WTC11 (cell line): ENCODE results near the gene IRF2BP2. TPM values are rescaled to one million over a fixed set of nuclear protein-coding genes. Genes with fewer than 3 reads are reported as not detected.
A peak's percentile ranks its signal among the peaks of the same experiment; 100 is the strongest.

Experiments used
- ATAC-seq: fragments of 200-7000 bp; cut with Tn5 transposase; 2 replicates; pipeline ENCODE4 v1.10.0; 2021; ENCODE audit warnings: mild to moderate bottlenecking, moderate library complexity
- CTCF ChIA-PET: fragments of 300-600 bp; sonication (Branson Sonifier 250); formaldehyde crosslinking; loops from one replicate; lab custom pipeline; 2021; ENCODE audit warnings: antibody characterized with exemption; lab: Charles Lee
- POLR2A ChIA-PET: fragments of 350-600 bp; sonication (Branson Sonifier 250); formaldehyde crosslinking; loops from one replicate; lab custom pipeline; 2021; ENCODE audit warnings: antibody characterized with exemption; lab: Charles Lee
- DNase-seq: peaks from one replicate; pipeline ENCODE4 v3.0.0; 2021; ENCODE audit warnings: low spot score
- H3K27ac Mint-ChIP-seq: 2 replicates; pipeline ENCODE4 v1.8.0; 2021; ENCODE audit warnings: mixed read lengths
- H3K27me3 Mint-ChIP-seq: 2 replicates; pipeline ENCODE4 v1.8.0; 2021; ENCODE audit warnings: low read depth, mild to moderate bottlenecking, moderate library complexity, mixed read lengths
- H3K36me3 Mint-ChIP-seq: 2 replicates; pipeline ENCODE4 v1.8.0; 2021; ENCODE audit warnings: mixed read lengths
- H3K4me1 Mint-ChIP-seq: 2 replicates; pipeline ENCODE4 v1.8.0; 2022; ENCODE audit warnings: mixed read lengths
- H3K4me3 Mint-ChIP-seq: 2 replicates; pipeline ENCODE4 v1.8.0; 2021; ENCODE audit warnings: mild to moderate bottlenecking, moderate library complexity, mixed read lengths
- H3K9me3 Mint-ChIP-seq: 2 replicates; pipeline ENCODE4 v1.8.0; 2021; ENCODE audit warnings: mixed read lengths
- ATF1 ChIP-seq: sonication (generic); formaldehyde crosslinking; IDR thresholded peaks from 2 replicates; pipeline ENCODE4 v1.8.1; 2023; ENCODE audit warnings: mild to moderate bottlenecking, moderate library complexity, missing genetic modification reagents
- ATF2 ChIP-seq: sonication (generic); formaldehyde crosslinking; IDR thresholded peaks from 2 replicates; pipeline ENCODE4 v1.8.1; 2022; ENCODE audit warnings: low read depth, missing genetic modification reagents, borderline replicate concordance
- CBFB ChIP-seq: sonication (generic); formaldehyde crosslinking; IDR thresholded peaks from 2 replicates; pipeline ENCODE4 v1.8.1; 2022; ENCODE audit warnings: mild to moderate bottlenecking, low read depth, missing genetic modification reagents
- CDX4 ChIP-seq: fragments of 250-450 bp; sonication (Bioruptor Pico); IDR thresholded peaks from 2 replicates; pipeline ENCODE4 v1.9.0; 2021; ENCODE audit warnings: moderate library complexity, mild to moderate bottlenecking, inconsistent platforms, borderline replicate concordance
- E2F1 ChIP-seq: sonication (generic); formaldehyde crosslinking; IDR thresholded peaks from 2 replicates; pipeline ENCODE4 v1.8.0; 2022; ENCODE audit warnings: mild to moderate bottlenecking, missing genetic modification reagents
- ELF4 ChIP-seq: sonication (generic); formaldehyde crosslinking; IDR thresholded peaks from 2 replicates; pipeline ENCODE4 v1.8.1; 2022; ENCODE audit warnings: low read depth, mild to moderate bottlenecking, moderate library complexity, missing genetic modification reagents
- GABPB1 ChIP-seq: sonication (generic); formaldehyde crosslinking; IDR thresholded peaks from 2 replicates; pipeline ENCODE4 v1.8.1; 2023; ENCODE audit warnings: mild to moderate bottlenecking, missing genetic modification reagents
- MLX ChIP-seq: sonication (generic); formaldehyde crosslinking; IDR thresholded peaks from 2 replicates; pipeline ENCODE4 v1.8.1; 2023; ENCODE audit warnings: mild to moderate bottlenecking, missing genetic modification reagents, moderate library complexity
- MXD4 ChIP-seq: fragments of 250-450 bp; sonication (Bioruptor Pico); IDR thresholded peaks from 2 replicates; pipeline ENCODE4 v1.8.0; 2021; ENCODE audit warnings: mild to moderate bottlenecking, moderate library complexity, borderline replicate concordance
- MYBL2 ChIP-seq: sonication (generic); formaldehyde crosslinking; IDR thresholded peaks from 2 replicates; pipeline ENCODE4 v1.8.1; 2023; ENCODE audit warnings: mild to moderate bottlenecking, moderate library complexity, missing genetic modification reagents
- NFE2L1 ChIP-seq: sonication (generic); formaldehyde crosslinking; IDR thresholded peaks from 2 replicates; pipeline ENCODE4 v1.8.1; 2023; ENCODE audit warnings: missing genetic modification reagents
- NR1H2 ChIP-seq: sonication (generic); formaldehyde crosslinking; IDR thresholded peaks from 2 replicates; pipeline ENCODE4 v1.9.0; 2021; ENCODE audit warnings: mild to moderate bottlenecking, moderate library complexity, missing genetic modification reagents
- NR3C1 ChIP-seq: sonication (generic); formaldehyde crosslinking; conservative IDR thresholded peaks from 2 replicates; pipeline ENCODE4 v1.8.1; 2023; ENCODE audit warnings: low read depth, mild to moderate bottlenecking, missing genetic modification reagents
- RELA ChIP-seq: sonication (generic); formaldehyde crosslinking; IDR thresholded peaks from 2 replicates; pipeline ENCODE4 v1.8.1; 2022; ENCODE audit warnings: missing genetic modification reagents, mild to moderate bottlenecking, borderline replicate concordance
- SMAD3 ChIP-seq: sonication (generic); formaldehyde crosslinking; IDR thresholded peaks from 2 replicates; pipeline ENCODE4 v1.8.0; 2022; ENCODE audit warnings: missing genetic modification reagents, mild to moderate bottlenecking, borderline replicate concordance
- ZNF121 ChIP-seq: sonication (generic); formaldehyde crosslinking; IDR thresholded peaks from 2 replicates; pipeline ENCODE4 v1.8.0; 2023; ENCODE audit warnings: missing genetic modification reagents
- ZNF232 ChIP-seq: sonication (generic); formaldehyde crosslinking; IDR thresholded peaks from 2 replicates; pipeline ENCODE4 v1.8.0; 2022; ENCODE audit warnings: mild to moderate bottlenecking, missing genetic modification reagents
- ZNF512 ChIP-seq: sonication (generic); formaldehyde crosslinking; IDR thresholded peaks from 2 replicates; pipeline ENCODE4 v1.8.1; 2022; ENCODE audit warnings: missing genetic modification reagents, borderline replicate concordance
- total RNA-seq: library from RNA; stranded (reverse); gene quantifications from 3 replicates; pipeline ENCODE4 v1.2.3, GENCODE V29; 2021
- TF ChIP-seq, protein P1 (sequence below): fragments of 250-450 bp; sonication (Bioruptor Pico); IDR thresholded peaks from 2 replicates; pipeline ENCODE4 v1.9.0; 2021; ENCODE audit warnings: mild to moderate bottlenecking
- TF ChIP-seq, protein P2 (sequence below): sonication (generic); formaldehyde crosslinking; IDR thresholded peaks from 2 replicates; pipeline ENCODE4 v1.8.1; 2023; ENCODE audit warnings: mild to moderate bottlenecking, missing genetic modification reagents, moderate library complexity

IRF2BP2 gene
- total RNA-seq, 1 experiment from 2014 or later, result 70.9 TPM

DNA sequence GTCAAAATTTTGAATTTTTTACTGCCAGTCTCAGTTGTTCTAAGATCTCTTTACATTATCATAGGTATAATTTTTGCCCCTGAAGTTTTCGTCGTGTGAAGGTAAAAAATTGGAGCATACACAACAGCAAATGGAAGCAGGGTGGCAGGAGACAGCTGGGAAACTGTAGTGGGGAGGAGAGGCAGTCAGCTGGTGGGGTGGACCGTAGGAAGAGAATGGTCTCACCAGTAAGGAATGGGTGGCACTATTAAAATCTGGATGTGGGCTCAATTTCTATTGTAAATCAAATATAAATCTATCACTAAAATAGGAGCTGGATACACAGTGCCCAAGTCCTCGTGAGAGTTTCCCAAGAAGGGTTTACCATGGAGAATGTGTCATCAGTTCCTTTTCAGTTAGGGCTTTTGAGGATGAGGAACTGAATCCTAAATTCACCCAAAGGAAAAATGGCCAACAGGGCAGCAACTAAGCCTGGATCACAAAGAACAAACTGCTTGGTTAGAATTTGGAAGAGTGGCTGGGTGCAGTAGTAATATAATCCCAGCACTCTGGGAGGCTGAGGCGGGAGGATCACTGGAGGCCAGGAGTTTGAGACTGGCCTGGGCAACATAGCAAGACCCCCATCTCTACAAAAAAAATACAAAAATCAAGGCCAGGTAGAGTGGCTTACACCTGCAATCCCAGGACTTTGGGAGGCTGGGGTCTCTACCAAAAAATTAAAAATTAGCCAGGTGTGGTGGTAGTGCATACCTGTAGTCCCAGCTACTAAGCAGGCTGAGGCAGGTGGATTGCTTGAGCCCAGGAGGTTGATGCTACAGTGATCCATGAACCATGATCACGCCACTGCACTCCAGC lies 10.5 kb upstream of the IRF2BP2 start:
- DNase-seq, result no peak
- Mint-ChIP-seq H3K9me3 (no peaks in the 10 kb centered on the region), H3K4me3 (no peak overlapping the region)
- TF ChIP-seq CDX4 (CRISPR knock-in tag) (no peak), ZNF121 (CRISPR knock-in tag) (peak; percentile 86; the same call in 1 of the 2 replicates)
- TF ChIP-seq, all 79 proteins: peak for 1
- Mint-ChIP-seq H3K27me3 (no peaks in the 10 kb centered on the region), H3K27ac (peak overlapping the region; percentile 37; the same call in 1 of the 2 replicates), H3K36me3 (no peaks in the 10 kb centered on the region), H3K4me1 (peaks cover 50% of the 10 kb centered on the region)
- CTCF ChIA-PET, result interaction anchor here (0.6 kb wide), 1 partner anchor 23 kb away, joined by 5 read pairs; no protein-coding TSS in a partner anchor
- no peak for ATAC-seq
- POLR2A ChIA-PET, result interaction anchor here (1.4 kb wide), 1 partner anchor 11 kb away, joined by 3 read pairs; the partner anchor contains the start of gene IRF2BP2

- no peak for DNase-seq
- peak overlapping the region; percentile 37; the same call in 1 of the 2 replicates for H3K27ac Mint-ChIP-seq
- ATAC-seq, result no peak
- POLR2A ChIA-PET, result interaction anchor here (1.4 kb wide), 1 partner anchor 10 kb away, joined by 3 read pairs; the partner anchor contains the start of gene IRF2BP2
- peaks cover 50% of the 10 kb centered on the region for H3K4me1 Mint-ChIP-seq
- TF ChIP-seq GABPB1 (CRISPR knock-in tag), result peak; percentile 56
- TF ChIP-seq ELF4, result no peak
- TF ChIP-seq NR1H2 (CRISPR knock-in tag), result no peak
- TF ChIP-seq MXD4 (CRISPR knock-in tag), result no peak
- no peak overlapping the region for H3K4me3 Mint-ChIP-seq
- no peaks in the 10 kb centered on the region for H3K9me3 Mint-ChIP-seq
- CTCF ChIA-PET, result no interaction called here
- no peaks in the 10 kb centered on the region for H3K27me3 Mint-ChIP-seq
- no peaks in the 10 kb centered on the region for H3K36me3 Mint-ChIP-seq
Measured at GRCh38 chr1:234619794-234620247, 9.8 kb upstream of the IRF2BP2 start.

DNA sequence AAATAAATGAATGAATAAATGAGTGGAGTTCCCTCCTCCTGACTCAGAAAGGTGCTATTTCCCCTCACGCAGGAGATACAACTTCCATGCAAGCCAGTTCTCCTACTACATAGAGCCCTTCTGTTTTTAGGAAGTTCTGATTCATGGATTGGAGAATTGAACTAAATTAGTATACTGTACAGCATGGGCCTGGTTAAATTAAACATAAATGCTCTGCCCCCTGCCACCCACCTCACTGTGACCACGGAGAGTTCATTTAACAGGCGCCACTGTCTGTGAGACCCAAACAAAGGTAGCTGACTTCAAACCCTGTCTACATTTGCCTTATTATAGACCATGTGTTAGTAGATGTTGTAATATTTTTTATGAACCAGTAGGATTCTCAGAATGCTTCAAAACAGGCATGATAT lies 9.1 kb upstream of the IRF2BP2 start:
- H3K9me3 Mint-ChIP-seq, result no peaks in the 10 kb centered on the region
- H3K36me3 Mint-ChIP-seq, result no peaks in the 10 kb centered on the region
- H3K27me3 Mint-ChIP-seq, result no peaks in the 10 kb centered on the region
- ChIA-PET POLR2A (no interaction called here), CTCF (no interaction called here)
- ATAC-seq, result no peak
- no peak overlapping the region for H3K4me3 Mint-ChIP-seq
- peaks cover 46% of the 10 kb centered on the region for H3K4me1 Mint-ChIP-seq
- TF ChIP-seq E2F1 (CRISPR knock-in tag) (no peak), MYBL2 (CRISPR knock-in tag) (no peak), ZNF232 (CRISPR knock-in tag) (no peak), RELA (CRISPR knock-in tag) (no peak)
- TF ChIP-seq, protein P1, sequence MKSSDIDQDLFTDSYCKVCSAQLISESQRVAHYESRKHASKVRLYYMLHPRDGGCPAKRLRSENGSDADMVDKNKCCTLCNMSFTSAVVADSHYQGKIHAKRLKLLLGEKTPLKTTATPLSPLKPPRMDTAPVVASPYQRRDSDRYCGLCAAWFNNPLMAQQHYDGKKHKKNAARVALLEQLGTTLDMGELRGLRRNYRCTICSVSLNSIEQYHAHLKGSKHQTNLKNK (CRISPR knock-in tag), result no peak
- peak overlapping the region; percentile 98 for H3K27ac Mint-ChIP-seq
- DNase-seq, result no peak

GRCh38 chr1:234618737-234619049 lies 8.7 kb upstream of the IRF2BP2 start:
- ChIA-PET CTCF (no interaction called here), POLR2A (no interaction called here)
- no peaks in the 10 kb centered on the region for H3K9me3 Mint-ChIP-seq
- peak overlapping the region; percentile 98 for H3K27ac Mint-ChIP-seq
- no peaks in the 10 kb centered on the region for H3K27me3 Mint-ChIP-seq
- H3K4me1 Mint-ChIP-seq, result peaks cover 49% of the 10 kb centered on the region
- no peak for ATAC-seq
- H3K36me3 Mint-ChIP-seq, result no peaks in the 10 kb centered on the region
- DNase-seq, result no peak
- H3K4me3 Mint-ChIP-seq, result no peak overlapping the region
- no peak for TF ChIP-seq MLX (CRISPR knock-in tag)
- TF ChIP-seq ATF2 (CRISPR knock-in tag), result no peak
- no peak for TF ChIP-seq ZNF512 (CRISPR knock-in tag)
- TF ChIP-seq ATF1 (CRISPR knock-in tag), result no peak
- TF ChIP-seq CBFB, result no peak
- TF ChIP-seq, protein P2, sequence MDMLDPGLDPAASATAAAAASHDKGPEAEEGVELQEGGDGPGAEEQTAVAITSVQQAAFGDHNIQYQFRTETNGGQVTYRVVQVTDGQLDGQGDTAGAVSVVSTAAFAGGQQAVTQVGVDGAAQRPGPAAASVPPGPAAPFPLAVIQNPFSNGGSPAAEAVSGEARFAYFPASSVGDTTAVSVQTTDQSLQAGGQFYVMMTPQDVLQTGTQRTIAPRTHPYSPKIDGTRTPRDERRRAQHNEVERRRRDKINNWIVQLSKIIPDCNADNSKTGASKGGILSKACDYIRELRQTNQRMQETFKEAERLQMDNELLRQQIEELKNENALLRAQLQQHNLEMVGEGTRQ, result no peak
- TF ChIP-seq SMAD3 (CRISPR knock-in tag), result no peak
- TF ChIP-seq NR3C1 (CRISPR knock-in tag), result no peak
- TF ChIP-seq NFE2L1 (CRISPR knock-in tag), result no peak
